Left cardiac atrium (tissue), 4 donors: ENCODE measurements around the gene AZIN2. TPM values are rescaled to one million over a fixed set of nuclear protein-coding genes. Genes with fewer than 3 reads are reported as not detected.
"Not testable (repeated sequence)": the region's sequence is repeated elsewhere in the genome, so short reads cannot be mapped to it uniquely, and the experiment has no call there.

ENCODE experiments used
- ATAC-seq, 2 donors: fragments of 200-7000 bp; cut with Tn5 transposase; one replicate each; pipeline ENCODE4 v1.9.1; 2020; ENCODE audit warnings: mild to moderate bottlenecking in 2 of 2, moderate library complexity in 2 of 2
- DNase-seq: peaks from one replicate; pipeline ENCODE4 v3.0.0-alpha.2; 2020
- intact Hi-C, 2 donors: fragments of 100-400 bp; cut with DNase I; formaldehyde crosslinking; loops; one replicate each; pipeline versions ENCODE4 v1.14.1 to v1.15.1; 2022 to 2023
- total RNA-seq, 2 donors: library from RNA; stranded (reverse); fragmentation: NEBNext Ultra II Directional; extraction: Animal tissue kit (Norgen Biotek cat#: 25700); gene quantifications; one replicate each; pipeline ENCODE4 v1.2.1, GENCODE V29; 2021
- donor health status: DM: no; HTN: yes; CAD: no.
- donor health status: DM: no; HTN: yes; CAD: no; lungs with severe emphysema.
- donor health status: DM: yes; HTN: yes; CAD: no.
- donor health status: Dilated cardiomyopathy.

The AZIN2 gene
- total RNA-seq, 2 donors from 2014 or later = 1.8 to 2.6 TPM

DNA sequence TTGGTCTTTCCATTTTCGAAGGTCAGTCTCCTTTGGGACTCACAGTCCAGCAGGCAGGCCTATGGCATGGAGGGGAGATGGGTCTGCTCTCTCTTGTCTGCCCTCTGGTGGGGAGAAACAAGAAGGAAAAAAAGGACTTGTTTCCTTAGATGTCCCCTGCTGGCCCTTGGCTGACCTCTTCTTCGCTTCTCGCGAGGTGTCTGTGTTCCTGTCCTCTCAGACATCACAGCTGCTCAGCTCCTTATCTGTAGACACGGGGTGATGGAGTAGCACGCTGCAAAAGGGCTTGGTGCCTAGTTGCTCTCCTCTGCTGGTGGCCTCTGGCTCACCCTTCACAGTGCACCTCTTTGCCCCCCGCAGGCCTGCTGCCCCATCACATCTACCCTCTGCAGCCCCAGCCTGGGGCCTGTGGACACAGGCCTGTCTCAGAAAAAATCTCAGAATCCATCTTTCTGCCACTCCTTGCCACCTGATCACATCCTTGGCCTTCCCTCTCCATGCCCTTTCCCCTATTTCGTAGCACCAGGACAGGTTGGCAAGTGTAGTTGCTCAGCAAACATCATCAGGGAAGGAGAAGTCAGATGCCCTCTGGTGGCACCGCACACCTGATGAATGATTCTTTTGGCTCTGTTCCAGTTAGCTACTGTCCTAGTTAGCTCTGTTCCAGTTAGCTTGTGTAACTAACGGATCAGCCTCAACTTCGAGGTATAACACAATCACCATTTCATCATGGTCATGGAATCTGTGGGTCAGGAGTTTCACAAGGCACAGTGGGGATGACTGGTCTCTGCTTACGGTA, 25.5 kb upstream of the AZIN2 start:
- ATAC-seq = peak; percentile 89 to 97
- DNase-seq = peak; percentile 86
- intact Hi-C loops = loop anchor here (1.0 to 10.0 kb wide), 2 partner anchors 122 to 131 kb away; no protein-coding TSS in a partner anchor

DNA sequence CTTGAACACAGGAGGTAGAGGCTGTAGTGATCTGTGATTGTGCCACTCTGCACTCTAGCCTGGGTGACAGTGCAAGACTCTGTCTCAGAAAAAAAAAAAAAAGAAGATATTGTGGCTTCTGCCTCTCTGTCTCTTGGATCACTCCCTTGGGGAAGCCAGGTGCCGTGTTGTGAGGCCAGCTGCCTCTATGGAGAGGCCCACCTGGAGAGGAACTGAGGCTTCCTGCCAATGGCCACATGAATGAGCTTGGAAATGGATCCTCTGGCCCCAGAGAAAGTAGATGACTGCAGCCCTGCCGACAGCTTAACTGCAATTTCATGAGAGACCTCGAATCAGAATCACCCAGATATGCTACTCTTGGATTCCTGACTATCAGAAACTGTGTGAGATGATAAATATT, 24.5 kb upstream of the AZIN2 start:
- ATAC-seq = no peak
- no peak for DNase-seq
- intact Hi-C loops = loop anchor here in 1 of 2 donors (10.0 kb wide), 1 partner anchor 132 kb away; no protein-coding TSS in a partner anchor

DNA sequence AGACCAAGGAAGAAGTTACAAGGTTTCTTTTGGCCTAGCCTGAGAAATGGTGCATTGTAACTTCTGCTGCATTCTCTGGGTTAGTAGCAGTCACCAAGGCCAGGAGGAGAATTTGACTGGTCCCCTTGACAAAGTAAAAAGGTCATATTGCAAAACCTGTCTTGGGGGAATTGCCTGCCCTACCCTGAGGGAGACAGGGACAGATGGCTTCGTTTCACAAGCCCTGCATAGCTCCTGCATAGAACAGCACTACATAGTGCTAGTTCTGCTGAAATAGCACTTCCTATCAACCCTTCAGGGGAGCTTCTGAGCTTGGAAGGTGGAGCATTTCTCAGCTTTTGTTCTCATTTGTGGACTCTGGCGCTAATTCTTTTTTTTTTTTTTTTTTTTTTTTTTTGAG, 23.9 kb upstream of the AZIN2 start:
- DNase-seq = no peak
- ATAC-seq = no peak
- intact Hi-C loops = loop anchor here in 1 of 2 donors (10.0 kb wide), 1 partner anchor 132 kb away; no protein-coding TSS in a partner anchor

DNA sequence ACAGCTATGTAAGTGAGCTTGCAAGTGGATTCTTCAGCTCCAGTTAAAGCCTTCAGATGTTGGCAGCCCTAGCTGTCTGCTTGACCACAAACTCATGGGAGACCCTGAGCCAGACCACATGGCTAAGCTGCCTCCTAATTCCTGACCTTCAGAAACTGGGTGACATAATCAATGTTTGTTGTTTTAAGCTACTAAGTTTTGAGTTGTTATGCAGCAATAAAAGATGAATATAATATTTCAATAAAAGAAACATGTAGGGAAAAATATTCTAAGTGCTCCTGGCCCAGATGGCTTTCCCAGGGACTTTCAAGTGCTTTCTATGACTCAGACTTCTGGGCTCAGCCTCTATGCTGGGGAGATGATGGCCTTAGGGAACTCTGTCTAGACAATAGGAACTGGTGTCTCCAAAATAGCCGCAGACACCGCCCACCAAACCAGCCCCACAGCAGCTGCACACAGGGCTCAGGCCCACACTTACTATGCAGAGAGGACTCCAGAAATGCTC, 20.3 kb upstream of the AZIN2 start:
- intact Hi-C loops = no loop called here
- DNase-seq = peak; percentile 69
- peak; percentile 84 to 98 for ATAC-seq

DNA sequence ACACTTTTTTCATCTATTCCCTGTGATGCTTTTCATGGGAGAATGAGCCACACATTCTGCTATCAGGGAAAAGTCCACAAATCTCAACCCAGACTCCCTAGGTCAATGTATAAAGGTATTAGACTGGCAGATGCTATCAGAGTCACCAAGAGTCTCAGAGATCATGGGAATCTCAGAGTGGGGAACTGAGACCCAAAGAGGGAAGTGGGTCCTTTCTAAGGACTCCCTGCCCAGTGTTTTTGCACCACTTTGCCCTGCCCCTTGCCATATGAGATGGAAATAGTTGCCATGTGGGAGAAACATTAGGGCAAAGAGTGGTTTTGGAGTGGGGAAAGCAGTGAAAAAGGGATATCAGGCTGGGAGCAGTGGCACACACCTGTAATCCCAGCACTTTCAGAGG, 19.1 kb upstream of the AZIN2 start:
- DNase-seq (no peak), ATAC-seq (no peak)
- intact Hi-C loops = no loop called here

DNA sequence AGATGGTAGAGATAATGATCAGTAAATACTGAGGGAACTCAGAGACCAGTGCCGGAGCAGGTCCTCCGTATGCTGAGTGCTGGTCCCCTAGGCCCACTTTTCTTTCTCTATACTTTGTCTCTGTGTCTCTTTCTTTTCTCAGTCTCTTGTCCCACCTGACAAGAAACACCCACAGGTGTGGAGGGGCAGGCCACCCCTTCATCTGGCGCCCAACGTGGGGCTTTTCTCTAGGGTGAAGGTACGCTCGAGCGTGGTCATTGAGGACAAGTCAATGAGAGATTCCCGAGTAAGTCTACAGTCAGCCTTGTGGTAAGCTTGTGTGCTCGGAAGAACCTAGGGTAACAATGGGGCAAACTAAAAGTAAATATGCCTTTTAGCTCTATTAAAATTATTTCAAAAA, 16.7 kb upstream of the AZIN2 start:
- intact Hi-C loops, DNase-seq, ATAC-seq: not testable (repeated sequence)

DNA sequence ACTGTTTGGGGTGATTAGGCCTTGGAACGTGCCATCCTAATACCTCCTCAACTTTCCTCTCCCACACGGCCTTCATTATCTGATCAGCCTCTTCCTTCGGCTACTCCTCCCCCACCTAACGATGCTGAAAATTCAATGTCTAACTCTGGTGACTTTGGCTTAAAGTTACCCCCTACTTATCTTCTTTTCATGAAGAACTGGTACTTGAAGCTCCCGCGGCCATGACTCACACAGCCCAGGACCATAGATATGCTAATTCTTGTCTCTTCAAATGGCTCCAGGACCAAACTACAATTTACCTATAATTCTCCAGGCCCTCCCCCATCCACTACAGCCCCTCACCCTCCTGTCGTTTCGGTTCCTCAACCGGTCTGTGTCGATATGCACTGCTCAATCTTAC, 15.7 kb upstream of the AZIN2 start:
- DNase-seq = no peak
- no peak for ATAC-seq
- intact Hi-C loops = no loop called here

DNA sequence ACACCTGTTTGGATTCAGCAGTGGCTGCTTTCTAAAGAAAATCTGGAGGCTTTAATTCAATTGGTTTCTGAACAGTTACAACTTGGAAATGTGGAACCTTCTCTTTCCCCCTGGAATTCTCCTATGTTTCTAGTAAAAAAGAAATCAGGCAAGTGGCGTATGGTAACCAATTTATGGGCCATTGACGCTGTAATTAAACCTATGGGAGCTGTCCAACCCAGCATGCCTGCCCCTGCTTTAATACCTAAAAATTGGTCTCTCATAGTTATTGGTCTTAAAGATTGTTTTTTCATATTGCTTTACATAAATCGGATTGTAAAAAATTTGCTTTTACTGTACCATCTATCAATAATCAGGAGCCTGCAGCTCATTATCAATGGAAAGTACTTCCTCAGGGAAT, 14.5 kb upstream of the AZIN2 start:
- intact Hi-C loops, ATAC-seq, DNase-seq: not testable (repeated sequence)

DNA sequence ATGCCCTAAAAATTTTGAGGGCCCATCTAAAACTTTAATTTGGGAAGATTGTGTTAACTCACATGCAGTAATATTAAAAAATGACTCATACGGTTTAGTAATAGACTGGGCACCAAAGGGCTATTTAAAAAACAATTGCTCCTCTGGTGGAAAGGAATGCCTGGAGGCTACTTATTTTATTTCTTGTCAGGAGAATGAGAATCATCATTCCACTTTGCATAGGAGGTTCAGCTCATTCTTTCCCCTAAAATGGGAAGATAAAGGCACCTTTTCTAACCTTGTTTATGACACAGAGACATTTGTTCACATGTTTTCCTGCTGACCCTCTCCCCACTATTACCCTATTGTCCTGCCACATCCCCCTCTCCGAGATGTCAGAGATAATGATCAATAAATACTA, 12.8 kb upstream of the AZIN2 start:
- ATAC-seq, intact Hi-C loops, DNase-seq: not testable (repeated sequence)

DNA sequence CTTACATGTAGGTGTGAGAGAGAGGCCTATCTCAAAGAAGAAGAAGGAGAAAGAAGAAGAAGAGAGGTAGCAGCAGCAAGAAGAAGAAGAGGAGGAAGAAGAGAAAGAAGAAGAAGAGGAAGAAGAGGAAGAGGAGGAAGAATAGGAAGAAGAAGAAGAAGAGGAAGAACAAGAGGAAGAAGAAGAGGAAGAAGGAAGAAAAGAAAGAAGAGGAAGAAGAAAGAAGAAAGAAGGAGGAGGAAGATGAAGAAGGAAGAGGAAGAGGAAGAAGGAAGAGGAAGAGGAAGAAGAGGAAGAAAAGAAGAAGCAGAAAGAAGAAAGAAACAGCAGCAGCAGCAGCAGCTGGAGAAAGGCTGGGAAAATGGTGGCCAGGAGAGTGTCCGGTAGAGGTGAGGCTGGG, 10.3 kb upstream of the AZIN2 start:
- no peak for ATAC-seq
- no peak for DNase-seq
- intact Hi-C loops = no loop called here

DNA sequence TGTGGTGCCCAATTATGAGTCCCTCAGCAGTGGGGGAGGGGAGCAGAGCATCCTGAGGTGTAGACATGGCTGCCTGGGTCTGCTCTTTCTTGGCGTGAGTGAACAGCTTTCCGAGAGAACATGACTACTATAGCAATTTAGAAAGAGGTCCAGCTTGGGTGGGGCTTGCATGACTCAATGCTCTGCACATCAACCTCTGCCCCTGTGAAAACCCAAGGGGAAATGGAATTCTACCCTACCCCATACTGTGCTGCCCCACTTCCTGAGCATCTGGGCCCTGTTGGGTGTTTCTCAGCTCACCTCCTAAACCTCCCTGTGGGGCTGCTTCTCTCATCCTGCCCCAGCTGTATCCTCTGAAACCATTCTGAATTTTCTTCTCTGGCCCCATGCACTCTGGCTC, 8.2 kb upstream of the AZIN2 start:
- intact Hi-C loops = no loop called here
- DNase-seq (no peak), ATAC-seq (peak in 1 of 2 donors; percentile 84)

DNA sequence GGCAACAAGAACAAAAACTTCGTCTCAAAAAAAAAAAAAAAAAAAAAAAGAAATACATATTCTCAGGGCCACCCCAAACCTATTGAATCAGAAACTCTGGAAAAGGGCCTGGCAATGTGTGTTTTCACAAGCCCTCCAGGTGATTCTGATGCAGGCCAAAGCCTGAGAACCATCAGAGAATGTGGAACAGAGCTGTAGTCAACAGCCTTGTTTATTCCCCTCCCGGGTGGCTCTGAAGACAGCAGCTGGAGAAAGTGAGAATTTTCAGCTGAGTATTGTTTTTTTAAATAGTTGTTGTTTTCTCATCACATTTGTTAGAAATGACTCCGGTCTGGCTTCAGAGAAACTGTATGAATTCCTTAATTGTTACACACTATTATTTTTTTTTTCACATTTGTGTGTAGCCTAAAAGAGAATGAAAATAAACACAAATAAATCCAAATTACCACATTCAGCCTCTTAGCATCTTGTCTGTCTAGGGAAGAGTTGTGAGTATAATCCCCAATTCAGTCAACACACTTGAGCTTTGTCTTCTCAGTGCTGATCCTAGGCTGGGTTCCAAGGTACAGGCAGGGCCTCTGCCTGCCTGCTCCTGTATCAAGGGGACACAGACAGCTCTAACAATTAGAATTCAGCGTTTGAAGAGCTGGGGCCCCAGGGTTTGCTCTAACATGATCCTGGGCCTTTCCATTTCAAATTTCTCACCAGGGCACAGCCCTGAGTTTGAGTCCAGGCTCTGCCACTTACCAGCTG, 6.6 kb upstream of the AZIN2 start:
- peak in 1 of 2 donors; percentile 65 for ATAC-seq

DNA sequence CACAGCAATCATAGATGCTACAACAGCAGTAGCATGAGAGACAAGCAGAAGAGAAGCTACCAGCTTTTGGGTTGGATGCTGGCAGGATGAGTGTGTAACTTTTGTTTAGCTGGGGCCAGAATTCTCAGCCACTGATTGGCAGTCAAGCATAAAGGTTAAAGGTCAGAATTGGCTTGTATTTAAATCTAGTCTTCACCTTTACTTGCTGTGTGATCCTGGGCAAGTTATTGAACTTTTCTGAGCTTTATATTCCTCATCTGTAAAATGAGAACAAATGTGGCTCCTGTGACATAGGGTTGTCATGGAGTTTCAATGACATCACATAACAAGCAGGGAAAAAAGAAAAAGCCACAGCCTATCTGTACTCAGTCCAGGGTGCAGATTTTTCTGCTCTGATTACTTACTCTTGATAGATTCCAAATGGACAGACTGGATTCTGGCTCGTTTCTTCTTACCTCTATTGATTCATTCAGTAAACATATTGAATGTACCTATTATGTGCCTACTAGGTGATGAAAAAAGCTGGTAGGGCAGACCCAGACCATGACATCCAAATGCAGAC, 2.8 kb upstream of the AZIN2 start:
- intact Hi-C loops = no loop called here
- DNase-seq (no peak), ATAC-seq (no peak)

More for the DNA sequence above, 6.6 kb upstream of the AZIN2 start:
- DNase-seq = no peak
- intact Hi-C loops = no loop called here

DNA sequence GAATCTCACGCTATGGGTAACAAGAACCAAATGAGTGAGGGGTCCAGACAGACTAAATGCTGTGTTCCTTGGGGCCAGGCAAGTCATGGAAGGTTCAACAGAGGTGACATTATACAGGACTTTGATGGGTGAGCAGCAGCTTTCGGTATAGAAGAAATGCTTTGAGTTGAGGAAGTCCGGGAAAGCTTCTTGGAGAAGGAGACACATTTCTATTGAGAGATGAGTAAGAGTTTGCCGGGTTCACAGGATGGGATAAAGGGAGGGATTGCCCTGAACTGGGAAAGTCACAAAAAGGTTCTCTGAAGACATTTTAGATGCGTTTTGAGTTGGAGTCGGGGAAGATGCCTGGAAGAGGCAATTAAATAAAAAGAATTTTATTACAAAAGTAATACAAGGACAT, 580 bp upstream of the AZIN2 start:
- no peak for ATAC-seq

DNA sequence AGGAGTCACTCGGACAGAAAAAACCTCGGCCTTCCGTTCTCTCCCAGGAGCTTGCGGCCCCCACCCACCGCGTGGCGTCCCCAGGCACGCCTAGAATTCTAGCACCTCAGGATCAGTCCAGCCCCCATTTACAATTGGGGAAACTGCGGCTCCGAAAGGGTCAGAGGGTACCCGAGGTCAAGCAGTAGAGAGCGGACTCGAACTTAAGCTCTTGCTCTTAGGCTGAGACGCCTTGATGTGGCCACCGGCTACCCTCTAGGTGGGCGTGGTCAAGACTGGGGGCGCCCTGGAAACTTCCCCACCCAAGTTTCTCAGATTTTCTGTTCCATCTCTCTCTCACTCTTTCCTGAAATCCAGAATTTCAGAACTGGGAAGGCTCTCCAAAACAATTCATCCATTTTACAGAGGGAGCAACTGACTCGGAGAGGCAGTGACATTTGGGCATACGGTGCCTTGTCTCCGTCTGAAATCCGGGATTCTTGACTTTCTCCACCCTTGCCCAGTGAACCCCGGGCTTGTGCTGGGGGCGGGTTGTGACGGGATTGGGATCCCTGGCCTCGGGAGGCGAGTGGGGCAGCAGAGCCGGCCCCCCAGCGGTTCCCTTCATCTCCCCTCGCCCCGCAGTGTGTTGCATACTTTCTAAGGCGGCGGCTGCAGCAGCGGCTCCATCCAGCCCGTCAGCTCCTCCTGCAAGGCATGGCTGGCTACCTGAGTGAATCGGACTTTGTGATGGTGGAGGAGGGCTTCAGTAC, 777 bp downstream of the AZIN2 start:
- intact Hi-C loops = loop anchor here (5.0 to 10.0 kb wide), 3 partner anchors 147 to 207 kb away; partner anchors contain the start of gene FNDC5 (in 1 of the 2)
- ATAC-seq (peak; percentile 6 to 26), DNase-seq (no peak)

More for the DNA sequence above, 580 bp upstream of the AZIN2 start:
- intact Hi-C loops = loop anchor here (5.0 to 10.0 kb wide), 3 partner anchors 146 to 206 kb away; partner anchors contain the start of gene FNDC5 (in 1 of the 2)
- DNase-seq = no peak

DNA sequence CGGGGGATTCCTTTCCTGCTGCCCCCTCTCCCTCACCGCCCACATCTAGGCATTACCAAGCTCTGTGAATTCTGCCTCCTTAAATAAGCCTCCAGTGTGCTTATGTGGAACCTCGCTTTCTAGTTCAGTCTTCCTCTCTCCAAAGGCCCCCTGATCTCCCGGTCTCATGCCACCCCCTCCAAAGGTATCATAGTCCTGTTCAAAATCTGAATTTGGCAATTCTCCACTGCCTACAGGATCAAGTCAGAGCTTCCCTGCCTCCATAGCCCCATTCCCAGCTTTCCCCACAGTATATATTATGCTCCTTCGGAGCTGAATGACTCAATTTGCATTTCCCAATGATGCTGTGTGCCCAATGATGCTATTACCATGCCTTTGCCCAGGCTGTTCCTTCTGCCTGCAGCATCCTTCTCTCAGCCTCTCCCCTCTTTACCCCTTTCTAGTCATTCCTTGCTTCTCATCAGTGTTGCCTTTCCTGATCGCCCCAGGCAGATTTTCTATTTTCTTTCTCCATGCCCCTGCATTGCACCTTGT, 1.7 kb downstream of the AZIN2 start:
- DNase-seq = no peak
- intact Hi-C loops = loop anchor here (5.0 to 10.0 kb wide), 3 partner anchors 148 to 208 kb away; partner anchors contain the start of gene FNDC5 (in 1 of the 2)
- ATAC-seq = no peak

DNA sequence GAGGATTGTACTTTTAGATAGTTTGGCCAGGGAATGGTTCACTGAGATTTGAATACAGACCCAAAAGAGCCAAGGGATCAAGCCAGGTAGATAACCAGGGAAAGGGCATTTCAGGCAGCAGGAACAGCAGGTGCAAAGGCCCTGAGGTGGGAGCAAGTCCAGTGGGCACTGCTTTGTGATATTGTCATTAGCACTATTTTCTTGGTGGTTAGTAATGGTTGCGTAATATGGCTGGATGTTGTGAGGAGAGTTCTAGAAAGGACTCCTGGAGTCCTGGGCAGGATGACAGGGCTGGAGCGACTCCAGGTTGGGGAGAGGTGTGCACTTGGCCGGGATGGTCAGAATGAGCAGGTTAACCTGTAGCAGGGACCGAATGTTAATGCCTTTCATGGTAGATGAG, 4.4 kb downstream of the AZIN2 start:
- ATAC-seq (no peak), DNase-seq (no peak)
- intact Hi-C loops = loop anchor here (10.0 kb wide), 2 partner anchors 151 to 211 kb away; partner anchors contain the start of gene FNDC5 (in 1 of the 2)

DNA sequence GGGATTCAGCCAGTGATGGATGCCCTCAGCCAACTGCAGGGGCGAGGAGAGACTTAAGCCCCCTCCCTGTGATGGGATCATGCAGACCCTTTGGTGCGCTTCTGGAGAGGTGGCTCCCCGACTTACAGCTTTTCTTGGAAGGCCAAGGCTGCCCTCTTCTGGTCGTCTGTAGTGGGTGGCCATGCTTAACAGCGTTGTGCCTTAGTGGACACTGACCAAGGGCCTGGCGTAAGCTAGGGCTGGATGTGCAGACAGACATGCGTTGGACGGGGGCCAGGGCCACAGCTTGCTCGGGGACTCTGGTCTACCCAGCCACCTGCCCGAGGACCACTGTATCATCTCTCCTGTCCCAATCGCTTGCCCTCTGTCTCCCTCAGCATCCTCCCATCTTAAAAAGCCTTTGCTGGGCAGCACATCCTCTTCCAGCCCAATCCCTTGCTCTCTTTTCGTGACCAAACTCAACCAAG, 5.5 kb downstream of the AZIN2 start:
- peak; percentile 82 to 84 for ATAC-seq
- DNase-seq = peak; percentile 82
- intact Hi-C loops = loop anchor here (10.0 kb wide), 2 partner anchors 152 to 212 kb away; partner anchors contain the start of gene FNDC5 (in 1 of the 2)
